NCI-H1417 (cell line): ENCODE measurements around the gene RAVER2.
"Not testable (repeated sequence)": the region's sequence is repeated elsewhere in the genome, so short reads cannot be mapped to it uniquely, and the experiment has no call there.

Source experiments
- DNase-seq, 3 experiments: peaks; one replicate each; lab custom pipeline; 2025; lab: John Stamatoyannopoulos, UW

The RAVER2 gene

GRCh38 chr1:64744492-64745180 lies at the start of gene RAVER2:
Gene RAVER2, plus strand, starts transcription at chr1:64745075. Its CDS starts 98 bp downstream, at chr1:64745173.
- DNase-seq = peak; percentile 74 to 91 (median 87)

- no peak for DNase-seq
These were observed 48.0 kb upstream of the RAVER2 start for GRCh38 chr1:64696879-64697278.

GRCh38 chr1:64699327-64699726 lies 45.5 kb upstream of the RAVER2 start:
- no peak for DNase-seq

GRCh38 chr1:64701071-64701470 lies 43.8 kb upstream of the RAVER2 start:
- DNase-seq = no peak

GRCh38 chr1:64701886-64702285 lies 43.0 kb upstream of the RAVER2 start:
- no peak for DNase-seq

- DNase-seq = not testable (repeated sequence)
These were observed 42.2 kb upstream of the RAVER2 start for GRCh38 chr1:64702670-64703069.

GRCh38 chr1:64703600-64703999 lies 41.3 kb upstream of the RAVER2 start:
- no peak for DNase-seq

GRCh38 chr1:64705591-64705990 lies 39.3 kb upstream of the RAVER2 start:
- DNase-seq = no peak

GRCh38 chr1:64711266-64711665 lies 33.6 kb upstream of the RAVER2 start:
- DNase-seq = no peak

GRCh38 chr1:64712049-64712448 lies 32.8 kb upstream of the RAVER2 start:
- no peak for DNase-seq

GRCh38 chr1:64715186-64715585 lies 29.7 kb upstream of the RAVER2 start:
- no peak for DNase-seq

- DNase-seq = no peak
These were observed 23.7 kb upstream of the RAVER2 start for GRCh38 chr1:64721135-64721534.

- no peak for DNase-seq
These were observed 23.2 kb upstream of the RAVER2 start for GRCh38 chr1:64721576-64722145.

- DNase-seq = no peak
These were observed 17.0 kb upstream of the RAVER2 start for GRCh38 chr1:64727861-64728260.

GRCh38 chr1:64733581-64734286 lies 11.1 kb upstream of the RAVER2 start:
- DNase-seq = no peak

- DNase-seq = no peak
These were observed 10.6 kb upstream of the RAVER2 start for GRCh38 chr1:64734287-64734652.

- DNase-seq = not testable (repeated sequence)
These were observed 4.2 kb upstream of the RAVER2 start for GRCh38 chr1:64740687-64741086.

GRCh38 chr1:64743954-64744491 lies 852 bp upstream of the RAVER2 start:
- DNase-seq = no peak

GRCh38 chr1:64745181-64745985 lies 508 bp downstream of the RAVER2 start:
- peak in 2 of 3 experiments; percentile 75 to 77 for DNase-seq

GRCh38 chr1:64745986-64746940 lies 1.4 kb downstream of the RAVER2 start:
- peak in 1 of 3 experiments; percentile 39 for DNase-seq

- DNase-seq = no peak
These were observed 3.3 kb downstream of the RAVER2 start for GRCh38 chr1:64748222-64748621.
